ENCODE results near the gene SFMBT2. TPM values are rescaled to one million over a fixed set of nuclear protein-coding genes. Genes with fewer than 3 reads are reported as not detected.

SFMBT2 gene
- total RNA-seq, 1 experiment from 2014 or later, result not detected

DNA sequence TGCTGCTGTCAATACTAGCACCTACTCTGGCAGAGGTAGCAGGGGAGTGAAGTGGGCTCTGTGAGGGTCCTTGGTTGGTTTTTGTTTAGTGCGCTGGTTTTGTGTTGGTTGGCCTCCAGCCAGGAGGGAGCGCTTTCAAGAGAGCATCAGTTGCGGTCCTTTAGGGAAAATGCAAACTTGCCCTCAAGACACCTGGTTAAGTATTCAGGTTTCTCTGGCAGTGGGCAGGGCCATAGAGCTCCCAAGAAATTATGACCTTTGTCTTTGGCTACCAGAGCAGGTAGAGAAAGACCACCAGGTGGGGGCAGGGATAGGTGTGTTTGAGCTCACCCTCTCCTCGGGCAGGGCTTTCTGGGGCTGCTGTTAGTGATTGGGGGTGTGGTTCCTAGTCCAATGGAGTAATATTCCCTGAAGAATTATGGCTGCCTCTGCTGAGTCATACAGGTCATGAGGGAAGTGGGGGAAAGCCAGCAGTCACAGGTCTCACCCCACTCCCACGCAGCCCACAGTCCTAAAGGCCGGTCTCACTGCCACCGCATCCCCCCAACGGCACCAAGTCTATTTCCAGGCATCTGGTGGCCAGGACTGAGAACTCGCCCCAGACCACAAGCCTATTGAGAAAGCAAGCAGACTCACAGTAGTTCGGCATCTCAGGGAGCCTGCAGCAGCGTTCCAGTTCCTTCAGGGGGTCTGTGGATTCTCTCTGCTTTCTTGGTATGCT lies 280.5 kb downstream of the SFMBT2 start:
- intact Hi-C loops (cut with micrococcal nuclease; ENCODE audit: unreplicated experiment), result no loop called here
- Histone ChIP-seq H3K4me3 (ENCODE audit: low read depth, low read length) (no peak overlapping the region), H3K27me3 (replicated peaks; ENCODE audit: control insufficient read depth, insufficient read depth, low read length) (no peaks in the 10 kb centered on the region), H3K4me1 (no peaks in the 10 kb centered on the region), H3K9me3 (no peaks in the 10 kb centered on the region), H3K36me3 (ENCODE audit: control insufficient read depth, insufficient read depth, low read length) (no peaks in the 10 kb centered on the region)
- H3K4me3 Mint-ChIP-seq (ENCODE audit: unreplicated experiment), result no peak overlapping the region
- ChIA-PET CTCF (no interaction called here), POLR2A (no interaction called here)
- TF ChIP-seq, protein P1, sequence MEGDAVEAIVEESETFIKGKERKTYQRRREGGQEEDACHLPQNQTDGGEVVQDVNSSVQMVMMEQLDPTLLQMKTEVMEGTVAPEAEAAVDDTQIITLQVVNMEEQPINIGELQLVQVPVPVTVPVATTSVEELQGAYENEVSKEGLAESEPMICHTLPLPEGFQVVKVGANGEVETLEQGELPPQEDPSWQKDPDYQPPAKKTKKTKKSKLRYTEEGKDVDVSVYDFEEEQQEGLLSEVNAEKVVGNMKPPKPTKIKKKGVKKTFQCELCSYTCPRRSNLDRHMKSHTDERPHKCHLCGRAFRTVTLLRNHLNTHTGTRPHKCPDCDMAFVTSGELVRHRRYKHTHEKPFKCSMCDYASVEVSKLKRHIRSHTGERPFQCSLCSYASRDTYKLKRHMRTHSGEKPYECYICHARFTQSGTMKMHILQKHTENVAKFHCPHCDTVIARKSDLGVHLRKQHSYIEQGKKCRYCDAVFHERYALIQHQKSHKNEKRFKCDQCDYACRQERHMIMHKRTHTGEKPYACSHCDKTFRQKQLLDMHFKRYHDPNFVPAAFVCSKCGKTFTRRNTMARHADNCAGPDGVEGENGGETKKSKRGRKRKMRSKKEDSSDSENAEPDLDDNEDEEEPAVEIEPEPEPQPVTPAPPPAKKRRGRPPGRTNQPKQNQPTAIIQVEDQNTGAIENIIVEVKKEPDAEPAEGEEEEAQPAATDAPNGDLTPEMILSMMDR (IDR thresholded peaks at IDR 0.05; ENCODE audit: insufficient read depth in 1 of 2, low read depth in 1 of 2, low read length in 1 of 2, severe bottlenecking in 1 of 2, unreplicated experiment in 1 of 2), result no peak
- peaks cover 12% of the 10 kb centered on the region for H3K27me3 Mint-ChIP-seq (ENCODE audit: insufficient read depth, unreplicated experiment)
- no peaks in the 10 kb centered on the region for H3K4me1 Mint-ChIP-seq (ENCODE audit: low read depth, unreplicated experiment)
- H3K27ac Mint-ChIP-seq (ENCODE audit: unreplicated experiment), result no peak overlapping the region
- no peaks in the 10 kb centered on the region for H3K9me3 Mint-ChIP-seq (ENCODE audit: unreplicated experiment)
- no peaks in the 10 kb centered on the region for H3K36me3 Mint-ChIP-seq (ENCODE audit: insufficient read depth, unreplicated experiment)
- BruUV-seq (replicated peaks), result no TSS peak
- no peak for DNase-seq

DNA sequence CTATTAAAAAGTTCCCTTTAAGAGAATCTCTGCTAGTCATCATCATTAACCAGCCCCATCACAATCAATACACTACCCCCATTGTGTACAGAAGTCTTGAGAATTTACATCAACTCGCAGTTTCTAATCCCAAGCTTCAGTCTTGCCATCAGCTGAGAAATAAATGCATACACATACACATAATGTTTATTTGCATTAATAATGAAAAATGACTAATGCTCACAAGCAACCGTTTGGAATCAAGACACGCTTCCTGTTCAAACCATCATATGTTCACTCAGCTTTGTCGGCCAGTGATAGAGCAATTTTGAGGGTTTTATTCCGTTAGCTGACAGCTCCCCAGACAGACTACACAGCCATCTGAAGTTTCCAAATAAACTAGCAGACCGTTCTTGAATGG lies 287.1 kb downstream of the SFMBT2 start:
- CTCF ChIA-PET, result interaction anchor here (0.7 kb wide), 1 partner anchor 17 kb away, joined by 3 read pairs; no protein-coding TSS in a partner anchor
- no TSS peak for BruUV-seq (replicated peaks)

DNA sequence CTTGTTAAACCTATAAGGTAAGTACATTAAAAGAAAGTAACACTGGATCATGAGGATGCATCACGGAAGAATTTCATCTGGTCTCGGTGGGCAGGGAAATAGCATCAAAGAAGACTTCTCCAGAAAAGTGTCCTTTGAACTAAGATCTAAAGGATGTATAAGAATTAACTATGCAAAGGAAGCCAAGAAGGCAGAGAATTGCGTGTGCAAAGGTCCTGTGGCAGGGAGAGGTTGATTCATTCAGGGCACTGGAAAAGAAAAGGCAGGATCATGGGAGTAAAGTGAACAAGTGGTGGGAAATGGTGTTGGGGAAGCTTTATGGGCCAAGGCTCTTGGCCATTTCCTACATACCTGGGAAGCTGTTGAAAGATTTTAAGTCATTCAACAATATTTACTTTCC lies 288.3 kb downstream of the SFMBT2 start:
- intact Hi-C loops (cut with micrococcal nuclease; ENCODE audit: unreplicated experiment), result no loop called here
- no peak overlapping the region for H3K27ac Mint-ChIP-seq (ENCODE audit: unreplicated experiment)
- no peaks in the 10 kb centered on the region for H3K4me1 ChIP-seq
- no peak overlapping the region for H3K4me3 ChIP-seq (ENCODE audit: low read depth, low read length)
- no peaks in the 10 kb centered on the region for H3K9me3 ChIP-seq
- no peaks in the 10 kb centered on the region for H3K36me3 Mint-ChIP-seq (ENCODE audit: insufficient read depth, unreplicated experiment)
- no peak for DNase-seq
- TF ChIP-seq, protein P1 (IDR thresholded peaks at IDR 0.05; ENCODE audit: insufficient read depth in 1 of 2, low read depth in 1 of 2, low read length in 1 of 2, severe bottlenecking in 1 of 2, unreplicated experiment in 1 of 2), result no peak
- POLR2A ChIA-PET, result no interaction called here
- no peaks in the 10 kb centered on the region for H3K9me3 Mint-ChIP-seq (ENCODE audit: unreplicated experiment)
- no TSS peak for BruUV-seq (replicated peaks)
- H3K4me3 Mint-ChIP-seq (ENCODE audit: unreplicated experiment), result no peak overlapping the region
- CTCF ChIA-PET, result no interaction called here
- H3K27me3 ChIP-seq (replicated peaks; ENCODE audit: control insufficient read depth, insufficient read depth, low read length), result no peaks in the 10 kb centered on the region
- no peaks in the 10 kb centered on the region for H3K36me3 ChIP-seq (ENCODE audit: control insufficient read depth, insufficient read depth, low read length)
- peaks cover 12% of the 10 kb centered on the region for H3K27me3 Mint-ChIP-seq (ENCODE audit: insufficient read depth, unreplicated experiment)
- no peaks in the 10 kb centered on the region for H3K4me1 Mint-ChIP-seq (ENCODE audit: low read depth, unreplicated experiment)

More for the DNA sequence above, 287.1 kb downstream of the SFMBT2 start:
- Histone ChIP-seq H3K36me3 (ENCODE audit: control insufficient read depth, insufficient read depth, low read length) (no peaks in the 10 kb centered on the region), H3K9me3 (no peaks in the 10 kb centered on the region), H3K4me3 (ENCODE audit: low read depth, low read length) (no peak overlapping the region), H3K4me1 (no peaks in the 10 kb centered on the region), H3K27me3 (replicated peaks; ENCODE audit: control insufficient read depth, insufficient read depth, low read length) (no peaks in the 10 kb centered on the region)
- POLR2A ChIA-PET, result no interaction called here
- Mint-ChIP-seq H3K27me3 (ENCODE audit: insufficient read depth, unreplicated experiment) (peaks cover 7% of the 10 kb centered on the region), H3K36me3 (ENCODE audit: insufficient read depth, unreplicated experiment) (no peaks in the 10 kb centered on the region), H3K27ac (ENCODE audit: unreplicated experiment) (no peak overlapping the region), H3K4me3 (ENCODE audit: unreplicated experiment) (no peak overlapping the region), H3K4me1 (ENCODE audit: low read depth, unreplicated experiment) (no peaks in the 10 kb centered on the region), H3K9me3 (ENCODE audit: unreplicated experiment) (no peaks in the 10 kb centered on the region)
- intact Hi-C loops (cut with micrococcal nuclease; ENCODE audit: unreplicated experiment), result no loop called here
- no peak for DNase-seq
- TF ChIP-seq, protein P1 (IDR thresholded peaks at IDR 0.05; ENCODE audit: insufficient read depth in 1 of 2, low read depth in 1 of 2, low read length in 1 of 2, severe bottlenecking in 1 of 2, unreplicated experiment in 1 of 2), result no peak

Measured in Caco-2 (cell line).